Fibroblast of skin of left biceps (primary cell): ENCODE measurements around the gene FIP1L1.

Source experiments
- DNase-seq, 2 experiments: peaks; one replicate each; pipeline ENCODE4 v3.0.0-alpha.2; 2013; ENCODE audit warnings: low read depth in 2 of 2

Gene FIP1L1

DNA sequence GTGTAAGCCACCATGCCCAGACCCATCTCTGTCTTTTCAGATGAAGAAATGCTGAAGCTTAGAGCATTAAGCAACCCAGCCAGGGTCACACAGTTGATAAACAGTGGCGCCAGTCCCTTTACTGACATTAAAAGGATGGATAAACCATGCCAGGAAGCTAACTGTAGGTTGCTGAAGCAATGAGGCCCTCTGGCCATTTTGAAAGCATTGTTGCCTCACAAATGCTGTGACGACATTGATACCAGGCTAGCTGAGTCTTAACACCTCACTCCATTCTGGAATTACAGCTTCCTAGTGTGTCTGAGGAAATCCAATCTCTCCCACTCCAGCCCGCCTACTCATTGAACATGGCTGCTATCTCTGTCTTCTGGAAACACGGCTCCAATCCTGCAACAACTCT is 124.1 kb downstream of the FIP1L1 start:
- DNase-seq, result no peak

DNA sequence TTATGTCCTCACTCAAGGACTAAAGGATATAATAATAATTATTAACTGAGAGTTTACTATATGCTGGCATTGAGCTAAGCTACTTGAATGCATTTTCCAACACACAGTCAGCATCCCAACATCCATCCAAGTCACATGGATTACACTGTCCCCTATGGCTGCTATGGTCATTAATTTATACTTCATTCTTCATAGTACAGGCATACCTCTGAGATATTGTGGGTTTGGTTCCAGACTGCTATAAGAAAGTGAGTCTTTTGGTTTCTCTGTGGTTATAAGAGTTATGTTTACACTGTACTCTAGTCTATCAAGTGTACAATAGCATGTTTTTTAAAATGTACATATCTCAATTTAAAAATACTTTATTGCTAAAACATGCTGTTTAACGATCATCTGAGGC is 124.7 kb downstream of the FIP1L1 start:
- DNase-seq, result no peak

DNA sequence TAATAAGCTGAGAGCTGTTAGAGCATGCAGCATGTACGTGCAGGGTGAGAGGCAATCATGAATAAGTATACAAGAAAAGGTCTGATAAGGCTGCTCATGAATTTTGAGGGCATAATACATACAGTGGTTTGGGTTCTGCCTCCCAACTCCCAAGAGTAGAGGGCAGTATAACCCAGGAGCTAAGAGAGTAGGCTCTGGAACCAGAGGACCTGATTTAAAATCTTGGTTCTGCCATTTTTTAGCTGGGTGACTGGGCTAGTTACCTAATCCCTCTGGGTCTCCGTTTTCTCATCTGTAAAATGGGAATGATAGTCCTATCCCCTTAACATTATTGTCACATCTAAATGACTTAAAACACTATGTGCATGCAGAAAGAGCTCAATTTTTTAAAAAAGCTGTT is 128.5 kb downstream of the FIP1L1 start:
- no peak for DNase-seq

DNA sequence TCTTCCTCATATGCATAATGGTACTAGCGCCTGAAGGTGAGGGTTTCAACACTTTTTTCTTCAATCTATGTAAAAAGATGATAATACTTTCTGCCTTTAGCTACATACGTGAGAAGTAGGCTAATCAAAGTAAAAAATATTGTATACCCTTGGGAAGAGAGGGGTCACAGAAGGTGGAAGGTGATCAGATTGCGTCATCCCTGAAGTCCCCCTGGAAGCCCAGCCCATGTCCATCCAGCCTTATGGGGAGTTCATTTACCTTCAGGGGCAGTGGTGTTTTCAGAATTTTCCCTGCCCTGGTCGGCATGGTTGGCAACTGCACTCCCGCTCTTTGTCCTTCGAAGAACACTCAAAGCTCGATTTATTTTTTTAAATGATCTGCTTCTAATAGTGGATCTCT is 129.6 kb downstream of the FIP1L1 start:
- no peak for DNase-seq

DNA sequence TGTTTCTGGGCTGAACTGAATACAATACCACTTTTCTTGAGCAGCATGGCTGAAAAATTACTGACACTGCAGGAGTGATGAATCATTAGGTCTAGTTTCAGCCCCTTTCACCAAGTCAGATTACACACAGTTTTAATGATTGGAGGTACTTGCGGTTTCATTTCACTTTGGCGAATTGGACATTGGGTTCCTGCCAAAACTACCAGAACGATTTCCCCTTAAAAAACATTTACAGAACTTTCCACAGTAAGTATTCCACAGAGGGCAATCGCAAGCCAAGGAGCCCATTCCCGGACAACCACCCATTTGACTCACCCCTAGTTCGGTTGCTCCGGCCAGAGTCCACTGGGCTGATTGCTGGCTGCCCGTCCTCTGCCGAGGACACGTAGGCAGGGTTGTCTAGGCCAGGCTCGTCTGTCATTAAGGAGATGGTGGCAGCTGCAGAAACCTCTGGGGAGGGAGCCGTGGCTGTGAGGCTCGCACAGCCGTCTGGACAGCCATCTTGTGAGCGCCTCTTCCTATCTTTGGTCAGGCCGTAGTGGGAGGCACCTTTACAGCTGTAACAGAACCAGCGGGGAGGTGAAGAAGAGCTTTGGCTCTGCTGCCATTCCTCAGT is 130.3 kb downstream of the FIP1L1 start:
- peak; percentile 73 to 78 for DNase-seq

DNA sequence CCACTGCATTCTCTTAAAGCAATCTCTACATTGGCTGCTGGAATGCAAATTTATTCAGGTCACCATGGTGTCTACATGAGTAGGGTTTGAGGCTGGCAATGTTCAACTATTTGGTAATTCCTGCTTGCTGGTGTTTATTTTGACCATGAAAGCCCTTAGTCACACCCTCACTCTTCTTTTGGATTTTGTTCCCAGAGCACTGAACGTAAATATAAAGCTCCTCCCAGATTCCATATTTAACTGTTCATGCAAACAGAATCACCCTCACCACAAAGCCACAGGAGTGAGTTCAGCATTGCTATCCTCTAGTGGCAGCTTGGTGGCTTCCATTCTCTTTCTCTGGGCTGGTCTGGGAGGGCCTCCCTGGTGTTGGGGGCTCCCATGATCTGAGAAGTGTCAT is 131.0 kb downstream of the FIP1L1 start:
- peak in 1 of 2 experiments; percentile 44 for DNase-seq

DNA sequence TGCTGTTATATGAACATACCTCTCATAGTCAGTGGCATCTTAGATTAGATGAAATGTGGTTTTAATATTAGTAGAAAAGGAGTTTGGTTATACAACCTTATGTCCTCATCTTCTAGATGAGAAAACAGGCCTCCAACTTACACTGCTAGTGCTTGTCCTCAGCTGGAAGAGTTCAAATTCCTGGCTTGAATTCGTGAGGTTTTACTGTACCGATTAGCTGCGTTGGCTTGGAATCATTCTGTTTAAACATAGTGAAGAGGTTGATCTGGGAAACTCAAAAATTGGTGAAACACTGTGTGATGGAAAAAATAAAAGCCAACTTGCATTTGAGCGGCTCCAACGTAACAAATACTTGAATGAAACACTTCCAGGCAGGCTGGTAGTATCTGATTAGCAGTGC is 132.9 kb downstream of the FIP1L1 start:
- no peak for DNase-seq
